Suprapubic skin (tissue), 3 donors: Measurements from ENCODE around the gene GRIN2A.

Experiments
- EP300 ChIP-seq: sonication (generic); formaldehyde crosslinking; IDR thresholded peaks from one replicate; pipeline ENCODE4 v1.6.1; 2017; ENCODE audit warnings: antibody characterized with exemption
- POLR2A ChIP-seq, 2 donors: fragments of 450-650 bp; IDR thresholded peaks; one replicate each; pipeline ENCODE4 v1.6.1; 2017; ENCODE audit warnings: antibody characterized with exemption in 2 of 2, mild to moderate bottlenecking in 2 of 2, moderate library complexity in 2 of 2
- TF ChIP-seq, protein P1 (sequence below), 2 donors: fragments of 200-600 bp in 1 of 2; fragments of 450-650 bp in 1 of 2; sonication (generic) in 1 of 2; IDR thresholded peaks; one replicate each; pipeline ENCODE4 v1.5.1; 2016 to 2019; ENCODE audit warnings: antibody characterized with exemption in 2 of 2, mild to moderate bottlenecking in 1 of 2, moderate library complexity in 1 of 2

DNA sequence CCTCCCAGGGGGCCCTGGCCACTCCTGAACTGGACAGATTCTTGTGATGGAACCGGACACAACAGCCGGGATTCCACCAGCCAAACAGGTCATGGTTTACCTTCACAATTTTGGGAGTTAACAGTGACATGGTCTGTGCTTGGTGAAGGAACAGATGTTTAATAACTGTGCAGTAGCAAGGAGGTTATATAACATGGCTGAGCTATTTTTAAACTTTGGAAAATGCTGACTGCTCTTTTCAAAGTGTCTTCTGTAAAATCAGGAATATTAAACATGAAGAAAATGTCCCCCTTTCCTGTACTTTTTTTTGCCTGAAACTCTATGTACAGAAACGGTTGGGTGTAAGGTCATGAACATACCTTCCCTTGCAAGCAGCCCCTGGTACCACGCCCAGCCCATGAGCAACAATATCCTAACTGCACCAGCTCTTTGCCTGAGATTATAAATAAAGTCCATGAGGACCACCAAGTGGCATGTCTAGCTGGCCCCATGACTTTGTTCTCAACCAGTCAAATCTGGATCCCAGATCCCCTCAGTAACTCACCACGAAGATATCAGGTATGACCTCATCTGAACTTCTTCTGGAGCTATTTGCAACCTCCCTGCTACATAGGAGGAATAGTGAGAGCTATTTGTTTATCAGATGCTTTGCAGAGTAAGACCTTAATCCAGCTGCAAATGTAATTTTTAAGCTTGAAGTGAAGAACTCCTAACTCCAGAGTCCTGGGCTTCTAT, 249.1 kb downstream of the GRIN2A start:
- TF ChIP-seq, protein P1, sequence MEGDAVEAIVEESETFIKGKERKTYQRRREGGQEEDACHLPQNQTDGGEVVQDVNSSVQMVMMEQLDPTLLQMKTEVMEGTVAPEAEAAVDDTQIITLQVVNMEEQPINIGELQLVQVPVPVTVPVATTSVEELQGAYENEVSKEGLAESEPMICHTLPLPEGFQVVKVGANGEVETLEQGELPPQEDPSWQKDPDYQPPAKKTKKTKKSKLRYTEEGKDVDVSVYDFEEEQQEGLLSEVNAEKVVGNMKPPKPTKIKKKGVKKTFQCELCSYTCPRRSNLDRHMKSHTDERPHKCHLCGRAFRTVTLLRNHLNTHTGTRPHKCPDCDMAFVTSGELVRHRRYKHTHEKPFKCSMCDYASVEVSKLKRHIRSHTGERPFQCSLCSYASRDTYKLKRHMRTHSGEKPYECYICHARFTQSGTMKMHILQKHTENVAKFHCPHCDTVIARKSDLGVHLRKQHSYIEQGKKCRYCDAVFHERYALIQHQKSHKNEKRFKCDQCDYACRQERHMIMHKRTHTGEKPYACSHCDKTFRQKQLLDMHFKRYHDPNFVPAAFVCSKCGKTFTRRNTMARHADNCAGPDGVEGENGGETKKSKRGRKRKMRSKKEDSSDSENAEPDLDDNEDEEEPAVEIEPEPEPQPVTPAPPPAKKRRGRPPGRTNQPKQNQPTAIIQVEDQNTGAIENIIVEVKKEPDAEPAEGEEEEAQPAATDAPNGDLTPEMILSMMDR (IDR thresholded peaks at IDR 0.05) = no peak
- TF ChIP-seq EP300 = no peak
- TF ChIP-seq POLR2A (IDR thresholded peaks at IDR 0.05) = no peak
